Measurements from ENCODE around the gene CARMIL1. TPM values are rescaled to one million over a fixed set of nuclear protein-coding genes. Genes with fewer than 3 reads are reported as not detected.

CARMIL1 gene
- total and polyA plus RNA-seq, 2 of the 8 experiments (the other 6 are each of a cell fraction or from before 2014, with no cell fraction given), result 20.3 to 40.4 TPM

GRCh38 chr6:25583099-25583498, 303.9 kb downstream of the CARMIL1 start (continued):
- TF ChIP-seq, protein P1, sequence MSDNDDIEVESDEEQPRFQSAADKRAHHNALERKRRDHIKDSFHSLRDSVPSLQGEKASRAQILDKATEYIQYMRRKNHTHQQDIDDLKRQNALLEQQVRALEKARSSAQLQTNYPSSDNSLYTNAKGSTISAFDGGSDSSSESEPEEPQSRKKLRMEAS (IDR thresholded peaks at IDR 0.05), result no peak

Measured in H1 (cell line).